ENCODE results near the gene S100Z. TPM values are rescaled to one million over a fixed set of nuclear protein-coding genes. Genes with fewer than 3 reads are reported as not detected.

S100Z gene
- total and polyA plus RNA-seq, 9 of the 15 experiments (the other 6 are each of a cell fraction or from before 2014, with no cell fraction given), result 0.15 to 0.42 (median 0.20) TPM; not detected in 6

DNA sequence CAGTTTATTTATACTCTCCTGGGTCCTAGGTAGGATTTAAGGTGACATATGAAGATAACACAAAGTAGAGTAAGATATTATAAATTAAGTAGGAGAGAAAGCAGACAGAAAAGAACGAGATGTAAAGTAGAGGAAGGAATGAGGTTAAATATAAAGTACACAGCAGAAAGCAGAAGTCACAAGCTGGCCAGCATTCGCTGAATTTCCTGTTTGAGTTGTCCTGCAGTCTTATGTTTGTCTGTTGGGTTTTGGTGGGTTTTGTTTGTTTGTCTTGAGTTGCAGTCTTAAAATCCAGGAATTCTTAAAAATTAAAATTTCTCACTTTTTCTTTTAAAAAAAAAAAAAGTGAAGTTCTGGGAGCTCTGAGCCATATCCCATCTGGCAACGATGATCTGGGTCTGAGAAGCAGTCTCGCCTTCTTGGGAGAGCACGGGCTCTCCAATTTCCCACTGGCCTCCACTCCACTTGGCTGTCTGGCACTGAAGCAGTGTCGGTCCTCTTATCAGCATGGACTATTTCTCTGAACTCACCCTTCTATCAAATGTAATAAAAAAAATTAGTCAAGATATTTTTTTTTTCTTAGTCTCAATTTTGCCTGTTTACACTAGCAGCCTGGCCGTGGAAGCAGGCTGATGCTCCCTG is 2.0 kb downstream of the S100Z start:
- Histone ChIP-seq H3K4me1 (replicated peaks in 1 of 2; ENCODE audit: control insufficient read depth in 2 of 2, insufficient read depth in 2 of 2, low read length in 2 of 2) (peaks cover 27 to 32% of the 10 kb centered on the region in 2 experiments), H3K27me3 (ENCODE audit: control insufficient read depth in 2 of 2, insufficient read depth in 2 of 2, low read length in 2 of 2) (no peaks in the 10 kb centered on the region), H3K36me3 (ENCODE audit: control insufficient read depth, insufficient read depth, low read length) (no peaks in the 10 kb centered on the region), H3K4me2 (ENCODE audit: insufficient read depth, low read length) (no peak overlapping the region), H4K20me1 (replicated peaks; ENCODE audit: control insufficient read depth, insufficient read depth, low read length) (no peaks in the 10 kb centered on the region), H3K79me2 (ENCODE audit: control insufficient read depth, insufficient read depth, low read length) (no peaks in the 10 kb centered on the region), H2AFZ (ENCODE audit: low read depth, low read length) (peak overlapping the region; percentile 29; the same call in 1 of the 2 replicates), H3K9ac (ENCODE audit: insufficient read depth in 1 of 2, low read depth in 2 of 2, low read length in 2 of 2) (no peak overlapping the region), H3K27ac (ENCODE audit: extremely low read depth, low read depth, low read length) (no peak overlapping the region), H3K9me3 (replicated peaks; ENCODE audit: control insufficient read depth, insufficient read depth, low read depth, low read length) (no peaks in the 10 kb centered on the region; the same call in 1 of the 2 replicates), H3K4me3 (no peak overlapping the region), H3K9me1 (ENCODE audit: control insufficient read depth, insufficient read depth, low read length) (no peaks in the 10 kb centered on the region)
- BruUV-seq (replicated peaks), result no TSS peak
- in situ Hi-C loops (cut with MboI), result no loop called here
- CTCF ChIA-PET (ENCODE audit: low intra/inter-chr PET ratio), result no interaction called here
- WGBS (ENCODE audit: insufficient coverage, low coverage, missing lambda C conversion rate), result 54% methylated on average over 7 of the region's 7 CpGs
- POLR2A ChIA-PET, result interaction anchor here (0.6 to 1.1 kb wide), 2 partner anchors 10 kb away, joined by 3 to 4 read pairs; no protein-coding TSS in a partner anchor
- FAIRE-seq (no peak), DNase-seq (ENCODE audit: extremely low read depth in 1 of 4, low spot score in 3 of 4) (no peak), ATAC-seq (no peak)
- TF ChIP-seq HLTF (IDR thresholded peaks at IDR 0.05), result no peak
- peak; percentile 78 for TF ChIP-seq SPI1 (IDR thresholded peaks at IDR 0.05; ENCODE audit: borderline replicate concordance, low read depth, low read length)
- intact Hi-C loops (cut with micrococcal nuclease), result no loop called here

DNA sequence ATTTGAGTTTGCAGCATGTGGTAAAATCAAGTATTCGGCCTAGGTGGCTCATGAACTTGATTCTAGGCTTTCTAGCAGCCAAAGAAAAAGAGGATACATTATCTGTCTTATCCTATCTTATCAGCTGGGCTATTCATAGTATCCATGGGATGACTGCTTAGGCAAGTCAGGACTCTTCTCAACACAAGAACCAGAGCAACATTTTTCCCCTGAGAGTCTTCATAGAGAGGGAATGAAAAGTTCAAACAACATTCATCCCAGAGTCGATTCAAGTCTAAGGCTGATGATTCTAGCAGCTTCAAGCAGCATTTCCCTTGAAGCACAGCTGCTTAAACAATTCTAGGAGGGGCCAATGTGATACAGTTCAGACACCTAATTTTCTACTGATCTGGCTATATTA is 3.0 kb downstream of the S100Z start:
- in situ Hi-C loops (cut with MboI) (no loop called here), intact Hi-C loops (cut with micrococcal nuclease) (no loop called here)
- H3K4me1 ChIP-seq (replicated peaks in 1 of 2; ENCODE audit: control insufficient read depth in 2 of 2, insufficient read depth in 2 of 2, low read length in 2 of 2), result peaks cover 30 to 33% of the 10 kb centered on the region in 2 experiments
- no peak overlapping the region for H2AFZ ChIP-seq (ENCODE audit: low read depth, low read length)
- DNase-seq (ENCODE audit: extremely low read depth in 1 of 4, low spot score in 3 of 4), result no peak
- no peak overlapping the region for H3K27ac ChIP-seq (ENCODE audit: extremely low read depth, low read depth, low read length)
- no TSS peak for BruUV-seq (replicated peaks)
- ChIA-PET POLR2A (no interaction called here), CTCF (ENCODE audit: low intra/inter-chr PET ratio) (no interaction called here)
- no peak overlapping the region for H3K4me2 ChIP-seq (ENCODE audit: insufficient read depth, low read length)
- H3K9me1 ChIP-seq (ENCODE audit: control insufficient read depth, insufficient read depth, low read length), result no peaks in the 10 kb centered on the region
- no peak overlapping the region for H3K9ac ChIP-seq (ENCODE audit: insufficient read depth in 1 of 2, low read depth in 2 of 2, low read length in 2 of 2)
- TF ChIP-seq ELF1 (tag; IDR thresholded peaks at IDR 0.05) (no peak), RBM14 (IDR thresholded peaks at IDR 0.05; ENCODE audit: borderline replicate concordance, insufficient read depth, low read depth, low read length) (no peak), BRF1 (IDR thresholded peaks at IDR 0.05; ENCODE audit: borderline replicate concordance, extremely low read depth, insufficient read length) (no peak), MYC (IDR thresholded peaks at IDR 0.05; ENCODE audit: low read depth, low read length) (no peak), MYC (CRISPR knock-in tag; IDR thresholded peaks at IDR 0.05; ENCODE audit: borderline replicate concordance, low read depth) (no peak), FOXK2 (conservative IDR thresholded peaks at IDR 0.05 in 1 of 2, IDR thresholded peaks at IDR 0.05 in 1 of 2; ENCODE audit: low read depth in 2 of 2) (no peak), SMC3 (conservative IDR thresholded peaks at IDR 0.05; ENCODE audit: insufficient read depth, low read depth, low read length) (no peak), ZNF431 (CRISPR knock-in tag; IDR thresholded peaks at IDR 0.05) (no peak)
- TF ChIP-seq, protein P1, sequence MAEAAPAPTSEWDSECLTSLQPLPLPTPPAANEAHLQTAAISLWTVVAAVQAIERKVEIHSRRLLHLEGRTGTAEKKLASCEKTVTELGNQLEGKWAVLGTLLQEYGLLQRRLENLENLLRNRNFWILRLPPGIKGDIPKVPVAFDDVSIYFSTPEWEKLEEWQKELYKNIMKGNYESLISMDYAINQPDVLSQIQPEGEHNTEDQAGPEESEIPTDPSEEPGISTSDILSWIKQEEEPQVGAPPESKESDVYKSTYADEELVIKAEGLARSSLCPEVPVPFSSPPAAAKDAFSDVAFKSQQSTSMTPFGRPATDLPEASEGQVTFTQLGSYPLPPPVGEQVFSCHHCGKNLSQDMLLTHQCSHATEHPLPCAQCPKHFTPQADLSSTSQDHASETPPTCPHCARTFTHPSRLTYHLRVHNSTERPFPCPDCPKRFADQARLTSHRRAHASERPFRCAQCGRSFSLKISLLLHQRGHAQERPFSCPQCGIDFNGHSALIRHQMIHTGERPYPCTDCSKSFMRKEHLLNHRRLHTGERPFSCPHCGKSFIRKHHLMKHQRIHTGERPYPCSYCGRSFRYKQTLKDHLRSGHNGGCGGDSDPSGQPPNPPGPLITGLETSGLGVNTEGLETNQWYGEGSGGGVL (CRISPR knock-in tag; IDR thresholded peaks at IDR 0.05), result no peak
- TF ChIP-seq, protein P2, sequence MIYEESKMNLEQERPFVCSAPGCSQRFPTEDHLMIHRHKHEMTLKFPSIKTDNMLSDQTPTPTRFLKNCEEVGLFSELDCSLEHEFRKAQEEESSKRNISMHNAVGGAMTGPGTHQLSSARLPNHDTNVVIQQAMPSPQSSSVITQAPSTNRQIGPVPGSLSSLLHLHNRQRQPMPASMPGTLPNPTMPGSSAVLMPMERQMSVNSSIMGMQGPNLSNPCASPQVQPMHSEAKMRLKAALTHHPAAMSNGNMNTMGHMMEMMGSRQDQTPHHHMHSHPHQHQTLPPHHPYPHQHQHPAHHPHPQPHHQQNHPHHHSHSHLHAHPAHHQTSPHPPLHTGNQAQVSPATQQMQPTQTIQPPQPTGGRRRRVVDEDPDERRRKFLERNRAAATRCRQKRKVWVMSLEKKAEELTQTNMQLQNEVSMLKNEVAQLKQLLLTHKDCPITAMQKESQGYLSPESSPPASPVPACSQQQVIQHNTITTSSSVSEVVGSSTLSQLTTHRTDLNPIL (CRISPR knock-in tag; IDR thresholded peaks at IDR 0.05), result no peak
- H3K9me3 ChIP-seq (replicated peaks; ENCODE audit: control insufficient read depth, insufficient read depth, low read depth, low read length), result no peaks in the 10 kb centered on the region; the same call in 1 of the 2 replicates
- H4K20me1 ChIP-seq (replicated peaks; ENCODE audit: control insufficient read depth, insufficient read depth, low read length), result no peaks in the 10 kb centered on the region
- no peaks in the 10 kb centered on the region for H3K36me3 ChIP-seq (ENCODE audit: control insufficient read depth, insufficient read depth, low read length)
- H3K4me3 ChIP-seq, result no peak overlapping the region
- FAIRE-seq, result no peak
- H3K27me3 ChIP-seq (ENCODE audit: control insufficient read depth in 2 of 2, insufficient read depth in 2 of 2, low read length in 2 of 2), result no peaks in the 10 kb centered on the region
- no peak for ATAC-seq
- no peaks in the 10 kb centered on the region for H3K79me2 ChIP-seq (ENCODE audit: control insufficient read depth, insufficient read depth, low read length)
- WGBS (ENCODE audit: insufficient coverage, low coverage, missing lambda C conversion rate), result 75% methylated on average over 2 of the region's 2 CpGs
